HEK293 (cell line): ENCODE data around the gene GPM6B.
A peak's percentile ranks its signal among the peaks of the same experiment; 100 is the strongest.

Experiments used
- CTCF ChIA-PET: fragments of 350-600 bp; formaldehyde crosslinking; extraction: SDS; loops from one replicate; lab custom pipeline; 2021; ENCODE audit warnings: antibody characterized with exemption; lab: Yijun Ruan, JAX
- POLR2A ChIA-PET: fragments of 300-600 bp; formaldehyde crosslinking; extraction: SDS; loops from one replicate; lab custom pipeline; 2020; ENCODE audit warnings: antibody characterized with exemption, inconsistent platforms; lab: Yijun Ruan, JAX
- H3K27ac ChIP-seq: fragments of 200-500 bp; sonication (Bioruptor generic); 2 replicates; pipeline ENCODE4 v1.5.1; 2014; ENCODE audit warnings: low read depth, low read length, control low read depth, inconsistent platforms; ENCODE audit errors: extremely low read depth
- H3K36me3 ChIP-seq, 2 experiments: fragments of 200-500 bp in 1 of 2; sonication (Bioruptor generic) in 1 of 2; 1 replicate in 1 of 2; 2 replicates in 1 of 2; pipeline ENCODE4 v1.5.1; 2014 to 2017; ENCODE audit warnings: inconsistent platforms in 2 of 2, low read length in 2 of 2; ENCODE audit not compliant: control insufficient read depth in 2 of 2, insufficient read depth in 1 of 2
- H3K4me1 ChIP-seq: fragments of 200-500 bp; sonication (Bioruptor generic); 2 replicates; pipeline ENCODE4 v1.5.1; 2014; ENCODE audit warnings: mild to moderate bottlenecking, low read length, inconsistent platforms; ENCODE audit not compliant: control insufficient read depth, insufficient read depth
- H3K4me3 ChIP-seq: 2 replicates; pipeline ENCODE4 v1.5.1; 2011; ENCODE audit warnings: low read depth, mild to moderate bottlenecking, control low read depth, low read length, moderate library complexity
- H3K9me3 ChIP-seq: fragments of 200-500 bp; sonication (Bioruptor generic); 2 replicates; pipeline ENCODE4 v1.5.1; 2014; ENCODE audit warnings: low read depth, low read length, inconsistent platforms; ENCODE audit not compliant: control insufficient read depth, insufficient read depth
- GLI2 ChIP-seq: fragments of 450-650 bp; formaldehyde crosslinking; IDR thresholded peaks from 2 replicates; pipeline ENCODE4; 2017; ENCODE audit warnings: missing biosample characterization, missing genetic modification characterization, low read depth, borderline replicate concordance
- GLI4 ChIP-seq: fragments of 450-650 bp; formaldehyde crosslinking; IDR thresholded peaks from 2 replicates; pipeline ENCODE4 v1.5.1; 2016; ENCODE audit warnings: missing biosample characterization, missing genetic modification characterization
- ZNF140 ChIP-seq: fragments of 450-650 bp; formaldehyde crosslinking; IDR thresholded peaks from 2 replicates; pipeline ENCODE4 v1.5.1; 2016; ENCODE audit warnings: missing biosample characterization, missing genetic modification characterization
- ZNF146 ChIP-seq: fragments of 450-650 bp; formaldehyde crosslinking; IDR thresholded peaks from 2 replicates; pipeline ENCODE4 v1.5.1; 2016; ENCODE audit warnings: missing biosample characterization, missing genetic modification characterization
- ZNF221 ChIP-seq: fragments of 450-650 bp; formaldehyde crosslinking; IDR thresholded peaks from 2 replicates; pipeline ENCODE4 v1.5.1; 2017; ENCODE audit warnings: missing biosample characterization, missing genetic modification characterization, borderline replicate concordance
- ZNF416 ChIP-seq: fragments of 450-650 bp; formaldehyde crosslinking; IDR thresholded peaks from 2 replicates; pipeline ENCODE4 v1.5.1; 2016; ENCODE audit warnings: missing biosample characterization, missing genetic modification characterization
- ZNF529 ChIP-seq: fragments of 450-650 bp; formaldehyde crosslinking; IDR thresholded peaks from 2 replicates; pipeline ENCODE4 v1.5.1; 2017; ENCODE audit warnings: missing genetic modification characterization, missing biosample characterization; ENCODE audit not compliant: insufficient replicate concordance
- ZNF555 ChIP-seq: fragments of 450-650 bp; formaldehyde crosslinking; conservative IDR thresholded peaks from 2 replicates; pipeline ENCODE4 v1.5.1; 2017; ENCODE audit warnings: missing biosample characterization, mild to moderate bottlenecking, missing genetic modification characterization, inconsistent platforms
- ZNF600 ChIP-seq: fragments of 450-650 bp; formaldehyde crosslinking; IDR thresholded peaks from 2 replicates; pipeline ENCODE4 v1.5.1; 2016; ENCODE audit warnings: missing biosample characterization, missing genetic modification characterization
- ZNF747 ChIP-seq: fragments of 450-650 bp; formaldehyde crosslinking; IDR thresholded peaks from 2 replicates; pipeline ENCODE4 v1.5.1; 2016; ENCODE audit warnings: missing biosample characterization, missing genetic modification characterization
- ZSCAN23 ChIP-seq: fragments of 450-650 bp; formaldehyde crosslinking; IDR thresholded peaks from 2 replicates; pipeline ENCODE4 v1.5.1; 2016; ENCODE audit warnings: missing biosample characterization, missing genetic modification characterization
- TF ChIP-seq, protein P1 (sequence below): fragments of 450-650 bp; formaldehyde crosslinking; IDR thresholded peaks from 2 replicates; pipeline ENCODE4 v1.5.1; 2016; ENCODE audit warnings: missing biosample characterization, missing genetic modification characterization
- TF ChIP-seq, protein P2 (sequence below): fragments of 450-650 bp; IDR thresholded peaks from 2 replicates; pipeline ENCODE4 v1.5.1; 2018; ENCODE audit warnings: missing biosample characterization, mild to moderate bottlenecking, missing genetic modification characterization
- TF ChIP-seq, protein P3 (sequence below): fragments of 450-650 bp; formaldehyde crosslinking; IDR thresholded peaks from 2 replicates; pipeline ENCODE4 v1.5.1; 2016; ENCODE audit warnings: missing biosample characterization, missing genetic modification characterization
- TF ChIP-seq, protein P4 (sequence below): fragments of 450-650 bp; formaldehyde crosslinking; IDR thresholded peaks from 2 replicates; pipeline ENCODE4 v1.5.1; 2016; ENCODE audit warnings: missing biosample characterization, missing genetic modification characterization, borderline replicate concordance

Gene GPM6B

DNA sequence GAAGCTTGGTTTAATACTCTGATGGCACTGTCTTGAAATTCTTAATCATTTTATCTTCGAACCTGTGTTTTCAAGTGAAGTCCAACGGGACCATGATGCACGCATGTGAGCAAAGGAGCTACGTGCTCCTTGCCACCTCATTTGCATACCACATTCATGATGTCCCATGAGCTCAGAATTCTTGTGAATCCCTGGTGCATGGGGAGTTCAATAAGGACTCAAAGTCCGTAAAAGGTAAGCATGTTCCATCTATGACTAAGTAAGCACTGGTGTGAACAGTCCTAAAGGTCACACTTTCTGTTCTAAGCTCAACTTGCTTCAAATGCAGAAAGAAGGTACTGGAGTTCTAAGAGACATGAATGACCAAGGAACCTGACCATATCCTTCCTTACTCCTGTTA is 13.1 kb upstream of the GPM6B start:
- no peak overlapping the region for H3K4me3 ChIP-seq
- TF ChIP-seq ZNF600 (tag by site-specific recombination): no peak
- TF ChIP-seq, protein P1, sequence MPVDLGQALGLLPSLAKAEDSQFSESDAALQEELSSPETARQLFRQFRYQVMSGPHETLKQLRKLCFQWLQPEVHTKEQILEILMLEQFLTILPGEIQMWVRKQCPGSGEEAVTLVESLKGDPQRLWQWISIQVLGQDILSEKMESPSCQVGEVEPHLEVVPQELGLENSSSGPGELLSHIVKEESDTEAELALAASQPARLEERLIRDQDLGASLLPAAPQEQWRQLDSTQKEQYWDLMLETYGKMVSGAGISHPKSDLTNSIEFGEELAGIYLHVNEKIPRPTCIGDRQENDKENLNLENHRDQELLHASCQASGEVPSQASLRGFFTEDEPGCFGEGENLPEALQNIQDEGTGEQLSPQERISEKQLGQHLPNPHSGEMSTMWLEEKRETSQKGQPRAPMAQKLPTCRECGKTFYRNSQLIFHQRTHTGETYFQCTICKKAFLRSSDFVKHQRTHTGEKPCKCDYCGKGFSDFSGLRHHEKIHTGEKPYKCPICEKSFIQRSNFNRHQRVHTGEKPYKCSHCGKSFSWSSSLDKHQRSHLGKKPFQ (tag by site-specific recombination): 0 out of 2 replicates have a peak, but pooled peaks have one; percentile 29
- H3K27ac ChIP-seq: no peak overlapping the region
- CTCF ChIA-PET: interaction anchor here (0.6 to 0.7 kb wide), 2 partner anchors 38 to 1552 kb away, joined by 3 to 4 read pairs; no protein-coding TSS in a partner anchor
- H3K36me3 ChIP-seq: no peaks in the 10 kb centered on the region
- H3K9me3 ChIP-seq: no peaks in the 10 kb centered on the region
- no peaks in the 10 kb centered on the region for H3K4me1 ChIP-seq
- POLR2A ChIA-PET: no interaction called here

DNA sequence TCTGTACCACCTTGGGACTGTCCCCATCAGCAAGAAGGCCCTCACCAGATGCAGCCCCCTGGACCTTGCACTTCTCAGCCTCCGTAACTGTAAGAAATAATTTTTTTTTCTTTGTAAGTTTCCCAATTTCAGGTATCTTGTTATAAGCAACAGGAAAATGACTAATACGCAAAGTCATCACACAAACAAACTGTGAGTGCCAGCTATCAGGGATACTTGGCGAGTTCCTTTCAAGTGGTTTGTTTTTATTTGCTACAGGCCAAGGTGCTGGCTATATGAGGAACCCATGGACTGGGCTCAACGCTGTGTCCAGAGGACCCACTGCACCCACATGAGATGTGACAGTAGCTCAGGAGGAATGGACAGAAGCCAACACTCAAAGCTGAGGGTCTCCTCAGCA is 11.5 kb upstream of the GPM6B start:
- POLR2A ChIA-PET: no interaction called here
- Histone ChIP-seq H3K36me3 (no peaks in the 10 kb centered on the region), H3K4me1 (no peaks in the 10 kb centered on the region), H3K27ac (no peak overlapping the region), H3K4me3 (no peak overlapping the region), H3K9me3 (no peaks in the 10 kb centered on the region)
- CTCF ChIA-PET: interaction anchor here (0.6 kb wide), 1 partner anchor 129 kb away, joined by 3 read pairs; no protein-coding TSS in a partner anchor
- TF ChIP-seq GLI4 (tag by site-specific recombination) (no peak), ZNF529 (tag by site-specific recombination) (no peak), ZNF555 (tag by site-specific recombination) (no peak), GLI2 (tag by site-specific recombination) (no peak), ZNF146 (tag by site-specific recombination) (no peak), ZNF221 (no peak), ZNF416 (no peak), ZNF747 (tag by site-specific recombination) (no peak), ZNF140 (tag by site-specific recombination) (no peak), ZSCAN23 (tag by site-specific recombination) (no peak)
- TF ChIP-seq, protein P1 (tag by site-specific recombination): no peak
- TF ChIP-seq, protein P2, sequence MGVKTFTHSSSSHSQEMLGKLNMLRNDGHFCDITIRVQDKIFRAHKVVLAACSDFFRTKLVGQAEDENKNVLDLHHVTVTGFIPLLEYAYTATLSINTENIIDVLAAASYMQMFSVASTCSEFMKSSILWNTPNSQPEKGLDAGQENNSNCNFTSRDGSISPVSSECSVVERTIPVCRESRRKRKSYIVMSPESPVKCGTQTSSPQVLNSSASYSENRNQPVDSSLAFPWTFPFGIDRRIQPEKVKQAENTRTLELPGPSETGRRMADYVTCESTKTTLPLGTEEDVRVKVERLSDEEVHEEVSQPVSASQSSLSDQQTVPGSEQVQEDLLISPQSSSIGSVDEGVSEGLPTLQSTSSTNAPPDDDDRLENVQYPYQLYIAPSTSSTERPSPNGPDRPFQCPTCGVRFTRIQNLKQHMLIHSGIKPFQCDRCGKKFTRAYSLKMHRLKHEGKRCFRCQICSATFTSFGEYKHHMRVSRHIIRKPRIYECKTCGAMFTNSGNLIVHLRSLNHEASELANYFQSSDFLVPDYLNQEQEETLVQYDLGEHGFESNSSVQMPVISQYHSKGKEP (tag by site-specific recombination): no peak
- TF ChIP-seq, protein P3, sequence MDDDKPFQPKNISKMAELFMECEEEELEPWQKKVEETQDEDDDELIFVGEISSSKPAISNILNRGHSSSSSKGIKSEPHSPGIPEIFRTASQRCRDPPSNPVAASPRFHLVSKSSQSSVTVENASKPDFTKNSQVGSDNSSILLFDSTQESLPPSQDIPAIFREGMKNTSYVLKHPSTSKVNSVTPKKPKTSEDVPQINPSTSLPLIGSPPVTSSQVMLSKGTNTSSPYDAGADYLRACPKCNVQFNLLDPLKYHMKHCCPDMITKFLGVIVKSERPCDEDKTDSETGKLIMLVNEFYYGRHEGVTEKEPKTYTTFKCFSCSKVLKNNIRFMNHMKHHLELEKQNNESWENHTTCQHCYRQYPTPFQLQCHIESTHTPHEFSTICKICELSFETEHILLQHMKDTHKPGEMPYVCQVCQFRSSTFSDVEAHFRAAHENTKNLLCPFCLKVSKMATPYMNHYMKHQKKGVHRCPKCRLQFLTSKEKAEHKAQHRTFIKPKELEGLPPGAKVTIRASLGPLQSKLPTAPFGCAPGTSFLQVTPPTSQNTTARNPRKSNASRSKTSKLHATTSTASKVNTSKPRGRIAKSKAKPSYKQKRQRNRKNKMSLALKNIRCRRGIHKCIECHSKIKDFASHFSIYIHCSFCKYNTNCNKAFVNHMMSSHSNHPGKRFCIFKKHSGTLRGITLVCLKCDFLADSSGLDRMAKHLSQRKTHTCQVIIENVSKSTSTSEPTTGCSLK (tag by site-specific recombination): no peak
- TF ChIP-seq, protein P4, sequence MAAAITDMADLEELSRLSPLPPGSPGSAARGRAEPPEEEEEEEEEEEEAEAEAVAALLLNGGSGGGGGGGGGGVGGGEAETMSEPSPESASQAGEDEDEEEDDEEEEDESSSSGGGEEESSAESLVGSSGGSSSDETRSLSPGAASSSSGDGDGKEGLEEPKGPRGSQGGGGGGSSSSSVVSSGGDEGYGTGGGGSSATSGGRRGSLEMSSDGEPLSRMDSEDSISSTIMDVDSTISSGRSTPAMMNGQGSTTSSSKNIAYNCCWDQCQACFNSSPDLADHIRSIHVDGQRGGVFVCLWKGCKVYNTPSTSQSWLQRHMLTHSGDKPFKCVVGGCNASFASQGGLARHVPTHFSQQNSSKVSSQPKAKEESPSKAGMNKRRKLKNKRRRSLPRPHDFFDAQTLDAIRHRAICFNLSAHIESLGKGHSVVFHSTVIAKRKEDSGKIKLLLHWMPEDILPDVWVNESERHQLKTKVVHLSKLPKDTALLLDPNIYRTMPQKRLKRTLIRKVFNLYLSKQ (tag by site-specific recombination): no peak
